ENCODE data around the gene TNS4.

The TNS4 gene

GRCh38 chr17:40515011-40515410, 13.6 kb upstream of the TNS4 start:
- no peak for DNase-seq

GRCh38 chr17:40514013-40514875, 12.8 kb upstream of the TNS4 start:
- DNase-seq: no peak

- DNase-seq: no peak
Observed at GRCh38 chr17:40511667-40512220, 10.3 kb upstream of the TNS4 start.

GRCh38 chr17:40511136-40511535, 9.7 kb upstream of the TNS4 start:
- no peak for DNase-seq

- no peak for DNase-seq
Observed at GRCh38 chr17:40510328-40510648, 8.9 kb upstream of the TNS4 start.

GRCh38 chr17:40509626-40510327, 8.4 kb upstream of the TNS4 start:
- no peak for DNase-seq

GRCh38 chr17:40506786-40507185, 5.4 kb upstream of the TNS4 start:
- no peak for DNase-seq

- no peak for DNase-seq
Observed at GRCh38 chr17:40503154-40503553, 1.7 kb upstream of the TNS4 start.

- no peak for DNase-seq
Observed at GRCh38 chr17:40502716-40503115, 1.3 kb upstream of the TNS4 start.

- no peak for DNase-seq
Observed at GRCh38 chr17:40500709-40501108, 714 bp downstream of the TNS4 start.

GRCh38 chr17:40500190-40500589, 1.2 kb downstream of the TNS4 start:
- DNase-seq: no peak

- no peak for DNase-seq
Observed at GRCh38 chr17:40499551-40500189, 1.8 kb downstream of the TNS4 start.

GRCh38 chr17:40498281-40499084, 2.9 kb downstream of the TNS4 start:
- no peak for DNase-seq

GRCh38 chr17:40497695-40498094, 3.7 kb downstream of the TNS4 start:
- no peak for DNase-seq

- DNase-seq: no peak
Observed at GRCh38 chr17:40496634-40497420, 4.6 kb downstream of the TNS4 start.

- no peak for DNase-seq
Observed at GRCh38 chr17:40496170-40496569, 5.3 kb downstream of the TNS4 start.

GRCh38 chr17:40495140-40495539, 6.3 kb downstream of the TNS4 start:
- DNase-seq: no peak

GRCh38 chr17:40493697-40494096, 7.7 kb downstream of the TNS4 start:
- no peak for DNase-seq

- DNase-seq: no peak
Observed at GRCh38 chr17:40491486-40491885, 9.9 kb downstream of the TNS4 start.

- no peak for DNase-seq
Observed at GRCh38 chr17:40490982-40491381, 10.4 kb downstream of the TNS4 start.

GRCh38 chr17:40490289-40490853, 11.1 kb downstream of the TNS4 start:
- no peak for DNase-seq
